Neutrophil (primary cell): ENCODE results near the gene HIVEP1.

ENCODE experiments used
- H3K27ac ChIP-seq: fragments of 200-600 bp; sonication (generic); 2 replicates; pipeline ENCODE4 v1.5.1; 2016; ENCODE audit warnings: mild to moderate bottlenecking, moderate library complexity
- H3K27me3 ChIP-seq: fragments of 200-600 bp; sonication (generic); 2 replicates; pipeline ENCODE4 v1.6.0; 2016; ENCODE audit warnings: mild to moderate bottlenecking
- H3K36me3 ChIP-seq: fragments of 200-600 bp; sonication (generic); 2 replicates; pipeline ENCODE4 v1.5.1; 2017
- H3K4me1 ChIP-seq, 2 experiments: fragments of 200-600 bp in 1 of 2; sonication (generic) in 1 of 2; 1 replicate in 1 of 2; 2 replicates in 1 of 2; pipeline versions ENCODE4 v1.5.1 to v1.6.1; 2013 to 2016; ENCODE audit warnings: low read depth in 1 of 2, low read length in 1 of 2, mild to moderate bottlenecking in 1 of 2, moderate library complexity in 1 of 2; ENCODE audit not compliant: control insufficient read depth in 1 of 2, insufficient read depth in 1 of 2
- H3K4me3 ChIP-seq, 2 experiments: fragments of 200-600 bp in 1 of 2; sonication (generic) in 1 of 2; 1 replicate in 1 of 2; 2 replicates in 1 of 2; pipeline ENCODE4 v1.5.1; 2013 to 2016; ENCODE audit warnings: low read depth in 1 of 2, low read length in 1 of 2, mild to moderate bottlenecking in 1 of 2, moderate library complexity in 1 of 2
- H3K9me3 ChIP-seq: fragments of 200-600 bp; sonication (generic); 2 replicates; pipeline ENCODE4 v1.5.1; 2016
- TF ChIP-seq, protein P1 (sequence below): fragments of 200-600 bp; sonication (generic); IDR thresholded peaks from 2 replicates; pipeline ENCODE4 v1.5.1; 2016; ENCODE audit warnings: antibody characterized with exemption

The HIVEP1 gene

DNA sequence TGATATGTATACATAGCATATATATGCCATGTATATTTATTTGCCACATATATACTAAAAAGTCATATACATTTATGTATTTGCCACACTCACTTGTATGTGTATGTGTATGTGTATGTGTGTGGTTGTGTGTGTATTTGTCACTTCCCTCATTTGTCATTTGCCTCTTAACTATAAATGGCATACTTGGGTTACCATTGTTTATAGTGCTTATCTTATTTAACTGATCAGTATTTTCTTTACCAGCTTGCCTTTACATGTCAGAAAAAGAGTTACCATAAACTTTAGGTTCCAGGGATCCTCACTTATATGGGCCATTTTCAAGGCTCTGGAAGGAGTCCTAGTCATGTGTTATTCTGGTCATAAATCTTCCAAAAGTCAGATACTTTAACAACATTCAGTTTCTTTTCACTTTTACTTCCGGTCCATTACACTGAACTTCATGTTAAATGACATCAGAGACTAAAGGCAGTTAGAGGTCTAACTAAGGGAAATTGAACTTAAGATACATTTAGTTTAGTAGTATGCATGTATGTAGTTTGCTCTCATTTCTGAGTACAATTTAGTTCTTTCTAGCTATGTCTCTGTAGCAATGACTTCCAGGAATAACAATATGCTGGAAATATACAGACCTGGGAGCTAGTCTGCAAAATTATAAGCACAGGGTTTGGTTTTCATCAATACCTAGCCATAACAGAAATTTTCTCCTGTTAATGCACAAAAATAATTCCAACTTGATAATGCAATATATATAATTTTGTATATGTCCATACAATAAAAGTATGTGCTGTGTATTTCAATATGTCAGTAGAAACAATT is 33.7 kb upstream of the HIVEP1 start:
- TF ChIP-seq, protein P1, sequence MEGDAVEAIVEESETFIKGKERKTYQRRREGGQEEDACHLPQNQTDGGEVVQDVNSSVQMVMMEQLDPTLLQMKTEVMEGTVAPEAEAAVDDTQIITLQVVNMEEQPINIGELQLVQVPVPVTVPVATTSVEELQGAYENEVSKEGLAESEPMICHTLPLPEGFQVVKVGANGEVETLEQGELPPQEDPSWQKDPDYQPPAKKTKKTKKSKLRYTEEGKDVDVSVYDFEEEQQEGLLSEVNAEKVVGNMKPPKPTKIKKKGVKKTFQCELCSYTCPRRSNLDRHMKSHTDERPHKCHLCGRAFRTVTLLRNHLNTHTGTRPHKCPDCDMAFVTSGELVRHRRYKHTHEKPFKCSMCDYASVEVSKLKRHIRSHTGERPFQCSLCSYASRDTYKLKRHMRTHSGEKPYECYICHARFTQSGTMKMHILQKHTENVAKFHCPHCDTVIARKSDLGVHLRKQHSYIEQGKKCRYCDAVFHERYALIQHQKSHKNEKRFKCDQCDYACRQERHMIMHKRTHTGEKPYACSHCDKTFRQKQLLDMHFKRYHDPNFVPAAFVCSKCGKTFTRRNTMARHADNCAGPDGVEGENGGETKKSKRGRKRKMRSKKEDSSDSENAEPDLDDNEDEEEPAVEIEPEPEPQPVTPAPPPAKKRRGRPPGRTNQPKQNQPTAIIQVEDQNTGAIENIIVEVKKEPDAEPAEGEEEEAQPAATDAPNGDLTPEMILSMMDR = no peak
- H3K4me1 ChIP-seq = peaks cover 8 to 12% of the 10 kb centered on the region in 2 experiments
- no peak overlapping the region for H3K27ac ChIP-seq
- H3K36me3 ChIP-seq = no peaks in the 10 kb centered on the region
- H3K4me3 ChIP-seq = no peak overlapping the region
- H3K9me3 ChIP-seq = no peaks in the 10 kb centered on the region
- peaks cover under 1% of the 10 kb centered on the region for H3K27me3 ChIP-seq

DNA sequence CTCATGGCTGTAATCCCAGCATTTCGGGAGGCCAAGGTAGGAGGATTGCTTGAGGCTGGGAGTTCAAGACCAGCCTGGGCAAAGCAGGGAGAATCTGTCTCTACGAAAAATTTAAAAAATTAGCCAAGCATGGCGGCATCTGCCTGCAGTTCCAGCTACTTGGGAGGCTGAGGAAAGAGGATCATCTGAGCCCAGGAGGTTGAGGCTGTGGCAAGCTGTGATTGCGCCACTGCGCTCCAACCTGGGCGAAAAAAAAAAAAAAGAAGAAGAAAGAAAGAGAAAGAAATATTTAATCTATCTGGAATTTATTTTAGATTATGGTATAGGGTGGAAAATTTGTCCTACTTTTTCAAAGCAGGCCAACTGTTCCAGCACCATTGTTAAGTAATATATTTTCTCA is 32.2 kb upstream of the HIVEP1 start:
- Histone ChIP-seq H3K36me3 (no peaks in the 10 kb centered on the region), H3K27me3 (peaks cover 3% of the 10 kb centered on the region), H3K4me3 (no peak overlapping the region), H3K4me1 (peaks cover 8 to 12% of the 10 kb centered on the region in 2 experiments), H3K27ac (no peak overlapping the region), H3K9me3 (no peaks in the 10 kb centered on the region)
- TF ChIP-seq, protein P1 = no peak

DNA sequence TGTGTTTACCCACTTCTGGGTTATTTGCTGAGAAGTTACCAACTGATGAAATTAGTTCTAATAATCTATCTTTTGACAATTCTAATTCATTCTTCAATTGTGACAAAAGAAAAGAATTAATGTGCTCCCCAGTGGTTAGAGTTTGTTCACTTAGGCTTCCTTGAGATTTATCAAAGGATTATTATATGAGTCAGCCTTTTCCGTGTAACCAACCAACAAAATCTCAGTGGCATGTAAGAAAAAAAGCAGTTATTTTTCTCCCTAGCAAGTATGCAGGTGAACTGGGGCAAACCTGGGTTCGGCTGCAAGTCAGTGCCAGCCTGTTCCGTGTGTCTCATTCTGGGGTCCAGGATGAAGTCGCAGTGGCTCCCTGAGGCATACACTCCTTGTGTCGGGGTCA is 28.8 kb upstream of the HIVEP1 start:
- Histone ChIP-seq H3K36me3 (no peaks in the 10 kb centered on the region), H3K27me3 (peaks cover 3% of the 10 kb centered on the region), H3K9me3 (no peaks in the 10 kb centered on the region), H3K27ac (no peak overlapping the region), H3K4me3 (no peak overlapping the region), H3K4me1 (no peaks in the 10 kb centered on the region)
- TF ChIP-seq, protein P1 = no peak

DNA sequence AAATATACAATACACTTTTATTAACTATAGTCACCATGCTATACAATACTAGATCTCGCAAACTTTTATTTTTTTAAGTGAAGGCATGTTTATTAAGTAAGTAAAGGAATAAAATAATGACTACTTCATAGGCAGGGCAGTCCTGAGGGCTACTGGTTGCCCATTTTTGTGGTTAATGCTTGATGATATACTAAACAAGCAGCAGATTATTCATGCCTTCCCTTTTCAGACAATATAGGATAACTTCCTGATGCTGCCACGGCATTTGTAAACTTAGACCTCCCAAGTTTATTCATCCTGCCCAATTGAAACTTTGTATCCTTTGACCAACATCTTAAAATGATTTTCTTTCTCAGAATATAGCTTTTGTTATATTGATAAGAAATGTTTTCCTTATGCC is 24.7 kb upstream of the HIVEP1 start:
- Histone ChIP-seq H3K9me3 (no peaks in the 10 kb centered on the region), H3K4me3 (no peak overlapping the region)

DNA sequence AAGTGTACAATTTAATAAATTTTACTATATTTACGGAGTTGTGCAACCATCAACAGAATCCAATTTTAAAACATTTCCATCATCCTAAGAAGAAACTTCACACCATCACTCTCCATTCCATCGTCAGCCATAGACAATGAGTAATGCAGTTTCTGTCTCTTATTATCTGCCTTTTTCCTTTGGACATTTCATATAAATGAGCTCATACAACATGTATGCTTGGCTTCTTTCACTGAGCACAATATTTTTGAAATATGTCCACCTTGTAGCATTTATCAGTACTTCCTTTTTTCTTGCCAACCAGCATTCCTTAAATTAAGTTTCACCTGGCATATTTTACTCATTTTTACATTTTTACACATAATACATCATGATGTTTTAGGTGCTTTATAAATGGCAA is 22.7 kb upstream of the HIVEP1 start:
- H3K4me3 ChIP-seq = no peak overlapping the region
- H3K4me1 ChIP-seq = no peaks in the 10 kb centered on the region
- H3K9me3 ChIP-seq = no peaks in the 10 kb centered on the region
- no peaks in the 10 kb centered on the region for H3K27me3 ChIP-seq
- no peak overlapping the region for H3K27ac ChIP-seq
- TF ChIP-seq, protein P1 = no peak
- H3K36me3 ChIP-seq = no peaks in the 10 kb centered on the region

More for the DNA sequence above, 24.7 kb upstream of the HIVEP1 start:
- Histone ChIP-seq H3K27me3 (peaks cover 3% of the 10 kb centered on the region), H3K36me3 (no peaks in the 10 kb centered on the region), H3K4me1 (no peaks in the 10 kb centered on the region), H3K27ac (no peak overlapping the region)
- TF ChIP-seq, protein P1 = no peak
